Measurements from ENCODE around the gene CBFA2T2. TPM values are rescaled to one million over a fixed set of nuclear protein-coding genes. Genes with fewer than 3 reads are reported as not detected.

Gene CBFA2T2
- total and polyA plus RNA-seq, 10 of the 15 experiments (the other 5 are each of a cell fraction or from before 2014, with no cell fraction given), result 0.61 to 8.6 (median 5.5) TPM

DNA sequence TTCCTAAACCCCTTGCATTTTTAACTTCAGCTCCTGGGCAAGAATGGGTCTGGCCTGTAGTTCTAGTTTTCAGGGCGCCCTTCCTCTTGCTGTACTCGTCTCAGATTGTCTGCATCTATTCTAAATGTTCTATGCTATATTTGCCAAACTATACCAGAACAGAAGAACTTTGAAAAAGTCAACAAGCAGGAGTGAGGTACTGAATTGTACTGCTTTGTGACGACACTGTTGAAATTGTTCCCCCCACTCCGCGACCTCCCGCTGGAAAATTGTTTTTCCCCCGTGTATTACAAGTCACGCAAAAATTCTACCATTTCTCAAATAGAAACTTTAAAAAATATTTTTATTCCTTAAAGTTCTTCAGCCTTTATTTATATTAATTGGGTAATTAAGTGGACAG is 73.9 kb downstream of the CBFA2T2 start:
- H4K20me1 ChIP-seq (ENCODE audit: control insufficient read depth, insufficient read depth), result no peaks in the 10 kb centered on the region
- peaks cover 4% of the 10 kb centered on the region for H3K4me1 ChIP-seq (ENCODE audit: control insufficient read depth, insufficient read depth, low read length)
- H3K27me3 ChIP-seq (replicated peaks in 1 of 2; ENCODE audit: control insufficient read depth in 2 of 2, insufficient read depth in 2 of 2, low read length in 1 of 2), result no peaks in the 10 kb centered on the region
- H3K4me2 ChIP-seq (ENCODE audit: control insufficient read depth, insufficient read depth), result no peak overlapping the region
- ATAC-seq (no peak), FAIRE-seq (no peak), DNase-seq (ENCODE audit: low read depth, low spot score) (no peak)
- no TSS peak for BruUV-seq (replicated peaks)
- H3K27ac ChIP-seq (ENCODE audit: control insufficient read depth, insufficient read depth), result no peak overlapping the region
- intact Hi-C loops (cut with micrococcal nuclease; ENCODE audit: unreplicated experiment) (no loop called here), in situ Hi-C loops (cut with MboI) (no loop called here)
- ChIA-PET RAD21 (ENCODE audit: unreplicated experiment) (no interaction called here), CTCF (no interaction called here), POLR2A (no interaction called here), SMC1A (ENCODE audit: uncharacterized antibody, unreplicated experiment) (no interaction called here)
- H3K4me3 ChIP-seq, result no peak overlapping the region
- H3K9me3 ChIP-seq (replicated peaks; ENCODE audit: control insufficient read depth, insufficient read depth, low read length), result no peaks in the 10 kb centered on the region
- H3K79me2 ChIP-seq (ENCODE audit: control insufficient read depth, insufficient read depth, low read length), result no peaks in the 10 kb centered on the region
- TF ChIP-seq ESRRA (IDR thresholded peaks at IDR 0.05; ENCODE audit: low read length) (no peak), MXI1 (IDR thresholded peaks at IDR 0.05; ENCODE audit: low read depth, low read length) (no peak), TARDBP (IDR thresholded peaks at IDR 0.05; ENCODE audit: borderline replicate concordance) (no peak), SIX5 (IDR thresholded peaks at IDR 0.05; ENCODE audit: low read depth, low read length, severe bottlenecking) (no peak), NFYA (IDR thresholded peaks at IDR 0.05; ENCODE audit: borderline replicate concordance, low read depth, low read length) (no peak), SRF (IDR thresholded peaks at IDR 0.05; ENCODE audit: low read depth in 2 of 2, low read length in 2 of 2) (no peak), STAT3 (IDR thresholded peaks at IDR 0.05; ENCODE audit: low read depth, low read length) (no peak), JUNB (IDR thresholded peaks at IDR 0.05) (no peak), NR2C1 (IDR thresholded peaks at IDR 0.05) (no peak), ATF3 (IDR thresholded peaks at IDR 0.05; ENCODE audit: borderline replicate concordance, extremely low read depth, low read depth, low read length) (no peak)
- no peak overlapping the region for H3K9ac ChIP-seq (ENCODE audit: control insufficient read depth, insufficient read depth, low read length)
- no peaks in the 10 kb centered on the region for H3K36me3 ChIP-seq (ENCODE audit: control insufficient read depth in 2 of 2, insufficient read depth in 2 of 2, low read length in 1 of 2)
- H2AFZ ChIP-seq (ENCODE audit: control insufficient read depth, low read depth, low read length), result no peak overlapping the region
- WGBS (ENCODE audit: insufficient coverage, insufficient replicate concordance, low lambda C conversion rate, missing lambda C conversion rate), result 90% methylated on average over 8 of the region's 8 CpGs
